Measurements from ENCODE around the gene PEAK1. TPM values are rescaled to one million over a fixed set of nuclear protein-coding genes. Genes with fewer than 3 reads are reported as not detected.

The PEAK1 gene
- total and polyA plus RNA-seq, 2 experiments from 2014 or later: 7.8 to 34.1 TPM

DNA sequence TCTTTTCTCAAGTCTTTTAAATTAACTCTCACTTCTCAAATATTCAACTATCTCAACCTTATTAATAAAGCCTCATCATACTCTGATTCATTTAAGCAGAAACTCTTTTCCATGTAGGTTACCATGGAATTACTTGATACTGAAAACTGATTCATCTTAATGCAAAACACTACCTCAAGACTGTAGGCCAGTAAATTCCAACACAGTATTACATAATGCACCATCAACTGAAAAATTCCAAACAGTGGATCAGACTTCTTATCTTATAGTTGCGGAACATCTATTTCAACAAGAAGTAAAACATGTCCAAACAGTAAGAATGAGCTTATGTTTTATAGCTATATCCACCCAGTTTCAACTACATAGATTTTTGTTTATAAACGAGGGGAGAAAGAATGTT, 124.5 kb downstream of the PEAK1 start (continued):
- TF ChIP-seq, protein P1, sequence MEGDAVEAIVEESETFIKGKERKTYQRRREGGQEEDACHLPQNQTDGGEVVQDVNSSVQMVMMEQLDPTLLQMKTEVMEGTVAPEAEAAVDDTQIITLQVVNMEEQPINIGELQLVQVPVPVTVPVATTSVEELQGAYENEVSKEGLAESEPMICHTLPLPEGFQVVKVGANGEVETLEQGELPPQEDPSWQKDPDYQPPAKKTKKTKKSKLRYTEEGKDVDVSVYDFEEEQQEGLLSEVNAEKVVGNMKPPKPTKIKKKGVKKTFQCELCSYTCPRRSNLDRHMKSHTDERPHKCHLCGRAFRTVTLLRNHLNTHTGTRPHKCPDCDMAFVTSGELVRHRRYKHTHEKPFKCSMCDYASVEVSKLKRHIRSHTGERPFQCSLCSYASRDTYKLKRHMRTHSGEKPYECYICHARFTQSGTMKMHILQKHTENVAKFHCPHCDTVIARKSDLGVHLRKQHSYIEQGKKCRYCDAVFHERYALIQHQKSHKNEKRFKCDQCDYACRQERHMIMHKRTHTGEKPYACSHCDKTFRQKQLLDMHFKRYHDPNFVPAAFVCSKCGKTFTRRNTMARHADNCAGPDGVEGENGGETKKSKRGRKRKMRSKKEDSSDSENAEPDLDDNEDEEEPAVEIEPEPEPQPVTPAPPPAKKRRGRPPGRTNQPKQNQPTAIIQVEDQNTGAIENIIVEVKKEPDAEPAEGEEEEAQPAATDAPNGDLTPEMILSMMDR (conservative IDR thresholded peaks at IDR 0.05; ENCODE audit: low read depth in 2 of 2): no peak
- no peak for TF ChIP-seq JUNB (IDR thresholded peaks at IDR 0.05; ENCODE audit: unreplicated experiment)

DNA sequence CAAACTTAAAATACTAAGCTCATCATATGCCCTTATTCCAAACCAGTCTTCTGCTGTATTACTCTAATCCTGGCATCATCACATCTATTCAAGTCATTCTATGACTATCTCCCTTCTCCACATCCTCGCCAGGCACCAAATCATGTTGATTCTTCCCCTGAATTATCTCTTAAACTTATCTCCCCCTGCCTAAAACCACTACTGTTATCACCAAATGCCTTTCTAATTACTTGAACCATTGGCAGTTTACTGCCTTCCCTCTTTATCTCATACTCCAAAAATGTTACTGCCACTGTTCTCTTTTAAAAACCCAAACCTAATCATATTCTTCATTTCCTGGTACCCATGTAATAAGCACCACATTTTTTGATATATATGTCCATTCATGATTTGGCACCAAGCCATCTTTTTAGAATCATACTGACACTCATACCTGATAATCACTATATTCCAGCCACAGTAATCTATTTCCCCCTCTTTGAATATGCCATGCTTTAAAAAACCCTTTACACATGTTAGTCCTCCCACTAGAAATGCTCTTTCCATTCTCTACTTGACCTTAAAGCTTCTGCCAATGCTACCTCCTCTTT, 126.8 kb downstream of the PEAK1 start:
- Histone ChIP-seq H3K4me1 (ENCODE audit: insufficient read depth) (no peaks in the 10 kb centered on the region), H3K4me2 (no peak overlapping the region), H4K20me1 (replicated peaks; ENCODE audit: insufficient read depth) (peaks cover 8% of the 10 kb centered on the region; the same call in 1 of the 2 replicates), H3K9me2 (ENCODE audit: insufficient read depth) (no peaks in the 10 kb centered on the region), H3K36me3 (ENCODE audit: insufficient read depth) (no peaks in the 10 kb centered on the region), H3K79me2 (replicated peaks; ENCODE audit: insufficient read depth) (peaks cover 2% of the 10 kb centered on the region; the same call in 1 of the 2 replicates), H3K27me3 (ENCODE audit: insufficient read depth) (no peaks in the 10 kb centered on the region), H2AFZ (no peak overlapping the region), H3K4me3 (no peak overlapping the region), H3F3A (replicated peaks; ENCODE audit: low read depth) (no peaks in the 10 kb centered on the region), H3K27ac (ENCODE audit: low read depth) (no peak overlapping the region)
- ATAC-seq (no peak), DNase-seq (ENCODE audit: low spot score) (no peak)
- H3K27me3 Mint-ChIP-seq (ENCODE audit: insufficient read depth, low read depth, poor library complexity): peaks cover 2% of the 10 kb centered on the region
- H3K4me1 Mint-ChIP-seq: no peaks in the 10 kb centered on the region; the same call in 2 of the 3 replicates
- H3K9me3 Mint-ChIP-seq: no peaks in the 10 kb centered on the region
- H3K27ac Mint-ChIP-seq: no peak overlapping the region
- no peak overlapping the region for H3K4me3 Mint-ChIP-seq
- no peaks in the 10 kb centered on the region for H3K36me3 Mint-ChIP-seq (ENCODE audit: low read depth)
- TF ChIP-seq NANOG (IDR thresholded peaks at IDR 0.05; ENCODE audit: borderline replicate concordance): no peak
- TF ChIP-seq CREB1 (CRISPR knock-in tag; IDR thresholded peaks at IDR 0.05; ENCODE audit: low read depth): no peak
- no peak for TF ChIP-seq JUNB (IDR thresholded peaks at IDR 0.05; ENCODE audit: unreplicated experiment)
- no peak for TF ChIP-seq ZNF331 (CRISPR knock-in tag; IDR thresholded peaks at IDR 0.05; ENCODE audit: low read depth)
- no peak for TF ChIP-seq STAT1 (IDR thresholded peaks at IDR 0.05; ENCODE audit: unreplicated experiment)
- TF ChIP-seq ZNF114 (CRISPR knock-in tag; IDR thresholded peaks at IDR 0.05): no peak
- TF ChIP-seq, protein P1 (conservative IDR thresholded peaks at IDR 0.05; ENCODE audit: low read depth in 2 of 2): no peak
- no peak for TF ChIP-seq ZNF462 (CRISPR knock-in tag; IDR thresholded peaks at IDR 0.05)
- TF ChIP-seq, protein P2, sequence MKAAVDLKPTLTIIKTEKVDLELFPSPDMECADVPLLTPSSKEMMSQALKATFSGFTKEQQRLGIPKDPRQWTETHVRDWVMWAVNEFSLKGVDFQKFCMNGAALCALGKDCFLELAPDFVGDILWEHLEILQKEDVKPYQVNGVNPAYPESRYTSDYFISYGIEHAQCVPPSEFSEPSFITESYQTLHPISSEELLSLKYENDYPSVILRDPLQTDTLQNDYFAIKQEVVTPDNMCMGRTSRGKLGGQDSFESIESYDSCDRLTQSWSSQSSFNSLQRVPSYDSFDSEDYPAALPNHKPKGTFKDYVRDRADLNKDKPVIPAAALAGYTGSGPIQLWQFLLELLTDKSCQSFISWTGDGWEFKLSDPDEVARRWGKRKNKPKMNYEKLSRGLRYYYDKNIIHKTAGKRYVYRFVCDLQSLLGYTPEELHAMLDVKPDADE (IDR thresholded peaks at IDR 0.05): no peak
- TF ChIP-seq EZH2 (IDR thresholded peaks at IDR 0.05; ENCODE audit: low read depth, unreplicated experiment): no peak
- no peak for TF ChIP-seq POLR2AphosphoS5 (IDR thresholded peaks at IDR 0.05; ENCODE audit: low read depth)
